GM19324 (cell line): ENCODE measurements around the gene TAS2R38.

Experiments
- ATAC-seq: cut with Tn5 transposase; IDR thresholded peaks from one replicate; pipeline ENCODE4 v1.9.1; 2021; ENCODE audit warnings: mild to moderate bottlenecking, moderate library complexity; ENCODE audit not compliant: unreplicated experiment, low FRiP score

The TAS2R38 gene

GRCh38 chr7:141976524-141977245 lies 3.1 kb upstream of the TAS2R38 start:
- no peak for ATAC-seq

GRCh38 chr7:141975806-141976523 lies 2.4 kb upstream of the TAS2R38 start:
- ATAC-seq = peak; percentile 70

GRCh38 chr7:141974831-141975230 lies 1.3 kb upstream of the TAS2R38 start:
- ATAC-seq = no peak

DNA sequence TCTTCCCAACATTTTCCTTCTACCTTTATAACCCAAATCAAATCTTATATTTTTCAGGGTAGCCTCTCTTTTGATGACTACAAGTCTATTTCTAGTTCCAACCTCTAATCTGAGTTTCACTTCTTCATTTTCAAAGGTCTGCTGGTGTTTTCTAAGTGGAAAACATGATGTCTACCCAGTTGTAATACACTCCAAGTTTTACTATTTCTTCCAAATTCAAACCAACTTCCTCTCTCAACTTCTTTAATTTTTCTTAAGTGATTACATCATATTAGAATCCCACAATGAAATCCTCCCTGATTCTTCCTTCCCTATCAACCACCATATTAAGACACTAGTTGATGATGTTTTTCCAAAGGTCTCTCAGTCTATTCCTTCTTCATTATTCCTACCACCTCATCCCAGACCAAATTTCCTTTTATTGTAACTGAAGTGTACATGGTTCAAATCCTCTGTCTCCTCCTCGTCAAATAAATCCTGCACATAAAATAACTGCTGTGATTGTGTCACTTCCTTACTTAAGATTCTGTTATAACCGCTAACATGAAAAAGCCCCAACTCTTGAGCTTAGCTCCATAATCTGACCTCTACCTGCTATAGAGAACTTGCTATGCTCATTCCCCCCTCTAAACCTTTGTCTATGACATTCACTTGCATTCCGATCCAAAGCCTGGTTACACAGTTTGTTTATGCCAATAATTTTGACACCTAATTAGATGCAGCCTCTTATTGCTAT lies 12.7 kb downstream of the TAS2R38 start:
- ATAC-seq = peak; percentile 56

- ATAC-seq = no peak
Measured at GRCh38 chr7:141956084-141956483, 17.5 kb downstream of the TAS2R38 start.

DNA sequence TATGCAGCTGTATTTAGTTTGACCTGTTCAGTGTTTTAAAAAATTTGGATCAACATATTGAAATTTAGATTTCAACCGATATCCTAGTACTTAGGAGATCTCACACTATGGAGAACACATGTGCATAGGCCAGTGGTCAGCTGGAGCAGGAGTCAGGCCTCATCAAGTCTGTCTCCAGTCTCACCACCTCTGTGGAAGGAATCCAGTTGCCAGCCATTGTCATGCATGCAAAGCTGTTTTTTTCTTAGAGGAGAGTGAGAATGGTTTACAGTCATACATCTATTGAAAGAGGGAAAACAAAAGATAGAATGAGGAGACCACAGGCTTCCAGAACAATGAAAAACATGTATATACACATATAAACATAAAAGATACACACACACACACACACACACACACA lies 19.2 kb downstream of the TAS2R38 start:
- ATAC-seq = no peak

GRCh38 chr7:141952461-141952860 lies 21.1 kb downstream of the TAS2R38 start:
- ATAC-seq = no peak

GRCh38 chr7:141950806-141951205 lies 22.8 kb downstream of the TAS2R38 start:
- no peak for ATAC-seq

GRCh38 chr7:141949911-141950310 lies 23.7 kb downstream of the TAS2R38 start:
- no peak for ATAC-seq

DNA sequence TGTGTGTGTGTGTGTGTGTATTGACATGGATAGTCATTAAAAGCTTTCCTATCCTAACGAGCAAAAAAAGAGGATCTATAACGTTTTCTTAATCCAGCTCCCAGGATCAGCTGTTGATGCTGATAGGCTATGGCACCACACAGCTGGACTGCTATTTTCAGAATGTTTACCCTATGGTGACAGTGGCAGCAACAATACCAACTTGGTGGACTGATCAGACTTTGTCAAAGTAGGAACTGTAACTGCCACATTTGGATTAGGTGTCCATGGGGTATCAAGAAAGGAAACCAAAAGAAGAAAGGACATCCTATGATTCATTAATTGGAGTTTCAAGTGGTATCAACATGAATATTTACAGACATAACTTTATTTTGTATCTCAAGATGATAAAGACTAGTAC lies 24.1 kb downstream of the TAS2R38 start:
- no peak for ATAC-seq

- no peak for ATAC-seq
Measured at GRCh38 chr7:141949021-141949420, 24.6 kb downstream of the TAS2R38 start.

GRCh38 chr7:141946796-141947195 lies 26.8 kb downstream of the TAS2R38 start, which contains the start of gene CLEC5A:
TSS of gene CLEC5A (minus strand) at chr7:141946974. CDS start at chr7:141946292, 682 bp downstream.
- ATAC-seq = no peak

DNA sequence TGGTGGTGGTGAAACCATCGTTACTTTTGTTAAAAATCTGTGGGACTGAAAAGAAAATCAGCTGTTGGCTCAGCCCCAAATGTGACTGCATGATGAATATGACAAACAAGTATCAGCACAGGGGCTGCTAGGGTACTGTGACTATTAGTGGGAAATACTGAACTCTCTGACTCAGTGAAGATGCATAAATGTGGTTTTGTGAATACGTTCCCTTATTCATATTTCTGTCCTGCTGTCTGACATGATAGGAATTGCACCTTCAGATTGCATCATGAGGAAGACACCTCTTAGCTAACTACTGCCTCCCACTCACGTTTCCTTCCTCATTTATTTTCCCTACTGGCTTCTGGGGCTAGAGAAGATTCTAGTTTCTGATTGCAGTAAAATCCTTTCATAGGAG lies 28.2 kb downstream of the TAS2R38 start:
- no peak for ATAC-seq

GRCh38 chr7:141944811-141945210 lies 28.8 kb downstream of the TAS2R38 start:
- ATAC-seq = no peak

GRCh38 chr7:141943846-141944245 lies 29.7 kb downstream of the TAS2R38 start:
- no peak for ATAC-seq

- ATAC-seq = no peak
Measured at GRCh38 chr7:141941075-141941474, 32.5 kb downstream of the TAS2R38 start.

DNA sequence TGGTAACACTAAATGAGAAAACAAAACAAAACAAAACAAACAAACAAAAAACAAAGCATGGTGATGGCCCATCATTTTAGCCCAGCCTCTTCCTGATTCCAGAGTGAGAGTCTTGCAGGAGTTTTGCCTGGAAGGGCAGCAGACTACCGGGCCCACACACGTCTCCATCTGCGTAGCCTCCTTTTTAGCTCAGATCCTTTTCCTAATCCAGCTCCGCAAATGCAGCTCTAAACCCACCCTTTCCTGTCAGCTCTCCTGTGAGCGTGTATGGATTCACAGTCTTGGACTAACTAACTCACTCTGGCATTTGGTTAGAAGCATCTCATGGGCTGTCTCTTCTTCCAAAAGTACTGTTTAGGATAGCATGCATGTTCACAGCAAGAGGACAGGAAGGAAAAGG lies 43.4 kb downstream of the TAS2R38 start:
- ATAC-seq = no peak

DNA sequence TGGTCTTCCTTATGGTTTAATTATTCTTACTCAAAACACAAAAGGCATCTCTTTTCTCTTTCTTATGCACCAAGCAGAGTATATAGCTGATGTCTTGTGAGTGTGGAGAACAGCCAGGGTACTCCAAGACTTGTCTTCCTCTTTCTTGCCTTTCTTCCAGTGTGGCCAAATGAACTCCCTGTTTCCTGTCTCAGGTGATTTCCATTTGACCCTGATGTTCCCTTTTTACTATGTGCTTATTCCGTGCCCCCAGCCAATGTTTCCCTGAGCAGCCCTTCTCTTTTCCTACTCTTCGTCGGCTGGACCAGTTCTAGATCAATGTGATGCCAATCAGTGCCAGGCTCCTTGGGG lies 44.8 kb downstream of the TAS2R38 start:
- ATAC-seq = no peak

GRCh38 chr7:141928146-141928844 lies 45.3 kb downstream of the TAS2R38 start:
- no peak for ATAC-seq
